GM12801 (cell line): Measurements from ENCODE around the gene GP1BA.

Experiments
- TF ChIP-seq, protein P1 (sequence below): IDR thresholded peaks from one replicate; pipeline ENCODE4 v1.5.1; 2011; ENCODE audit warnings: control low read depth; ENCODE audit not compliant: insufficient read length; ENCODE audit errors: extremely low read depth

The GP1BA gene

GRCh38 chr17:4970273-4970672 is 38.2 kb downstream of the GP1BA start:
- TF ChIP-seq, protein P1, sequence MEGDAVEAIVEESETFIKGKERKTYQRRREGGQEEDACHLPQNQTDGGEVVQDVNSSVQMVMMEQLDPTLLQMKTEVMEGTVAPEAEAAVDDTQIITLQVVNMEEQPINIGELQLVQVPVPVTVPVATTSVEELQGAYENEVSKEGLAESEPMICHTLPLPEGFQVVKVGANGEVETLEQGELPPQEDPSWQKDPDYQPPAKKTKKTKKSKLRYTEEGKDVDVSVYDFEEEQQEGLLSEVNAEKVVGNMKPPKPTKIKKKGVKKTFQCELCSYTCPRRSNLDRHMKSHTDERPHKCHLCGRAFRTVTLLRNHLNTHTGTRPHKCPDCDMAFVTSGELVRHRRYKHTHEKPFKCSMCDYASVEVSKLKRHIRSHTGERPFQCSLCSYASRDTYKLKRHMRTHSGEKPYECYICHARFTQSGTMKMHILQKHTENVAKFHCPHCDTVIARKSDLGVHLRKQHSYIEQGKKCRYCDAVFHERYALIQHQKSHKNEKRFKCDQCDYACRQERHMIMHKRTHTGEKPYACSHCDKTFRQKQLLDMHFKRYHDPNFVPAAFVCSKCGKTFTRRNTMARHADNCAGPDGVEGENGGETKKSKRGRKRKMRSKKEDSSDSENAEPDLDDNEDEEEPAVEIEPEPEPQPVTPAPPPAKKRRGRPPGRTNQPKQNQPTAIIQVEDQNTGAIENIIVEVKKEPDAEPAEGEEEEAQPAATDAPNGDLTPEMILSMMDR = no peak

DNA sequence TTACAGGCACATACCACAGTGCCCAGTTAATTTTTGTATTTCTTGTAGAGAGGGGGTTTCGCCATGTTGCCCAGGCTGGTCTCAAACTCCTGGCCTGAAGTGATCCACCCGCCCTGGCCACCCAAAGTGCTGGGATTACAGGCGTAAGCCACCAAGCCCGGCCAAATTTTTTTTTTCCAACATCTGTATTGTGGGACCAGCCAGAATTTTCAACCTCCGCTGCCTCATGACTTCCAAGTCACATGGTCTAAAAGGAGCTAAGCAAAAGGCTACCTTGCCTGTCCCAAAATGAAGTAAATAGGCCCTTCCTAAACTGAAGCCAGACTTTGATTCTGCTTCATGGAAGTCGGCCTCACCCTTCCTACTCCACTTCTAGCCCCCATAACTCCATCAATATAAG is 39.7 kb downstream of the GP1BA start:
- TF ChIP-seq, protein P1 = no peak

- TF ChIP-seq, protein P1 = no peak
Measured at GRCh38 chr17:4972322-4972721, 40.2 kb downstream of the GP1BA start.

- TF ChIP-seq, protein P1 = no peak
Measured at GRCh38 chr17:4972752-4973151, 40.7 kb downstream of the GP1BA start.

DNA sequence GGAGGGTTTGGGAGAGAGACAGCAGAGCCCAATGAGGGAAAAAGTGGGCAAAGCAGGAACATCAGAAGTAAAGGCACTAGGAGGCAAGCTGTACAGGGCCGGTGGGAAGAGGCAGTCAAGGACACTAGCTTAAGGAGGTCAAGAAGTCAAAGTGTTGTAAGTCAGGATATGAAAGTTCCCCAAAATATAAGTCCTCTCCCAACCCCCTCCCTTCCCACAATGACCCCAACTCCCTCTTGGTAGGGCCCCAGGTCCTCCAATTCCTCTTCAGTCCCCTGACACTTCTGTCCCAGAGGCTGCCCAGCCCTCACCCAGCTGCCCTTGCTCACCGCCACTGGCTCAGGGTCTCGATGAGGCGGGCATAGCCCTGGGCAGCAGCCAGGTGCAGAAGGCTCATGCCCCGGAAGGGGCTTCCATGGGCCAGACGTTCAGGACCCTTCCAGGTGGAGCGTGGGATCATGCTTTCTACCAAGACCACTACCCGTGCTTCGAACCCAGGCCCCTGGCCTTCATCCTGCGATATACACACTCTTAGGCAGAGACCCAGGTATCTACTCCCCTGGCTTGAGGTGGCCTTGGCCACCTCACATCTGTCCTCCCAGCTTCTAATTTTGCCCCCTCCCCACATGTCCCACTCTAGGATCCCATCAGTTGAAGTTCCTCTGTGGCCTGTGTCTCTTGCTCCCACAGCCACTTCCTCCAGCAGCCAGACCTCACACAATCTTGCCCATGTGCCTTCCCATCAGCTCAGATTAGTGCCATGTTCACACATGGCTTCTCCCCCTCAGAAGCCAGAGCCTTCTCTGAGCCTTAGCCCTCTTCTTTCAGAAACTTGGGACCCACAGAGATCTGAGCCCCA is 41.4 kb downstream of the GP1BA start:
- TF ChIP-seq, protein P1 = no peak

DNA sequence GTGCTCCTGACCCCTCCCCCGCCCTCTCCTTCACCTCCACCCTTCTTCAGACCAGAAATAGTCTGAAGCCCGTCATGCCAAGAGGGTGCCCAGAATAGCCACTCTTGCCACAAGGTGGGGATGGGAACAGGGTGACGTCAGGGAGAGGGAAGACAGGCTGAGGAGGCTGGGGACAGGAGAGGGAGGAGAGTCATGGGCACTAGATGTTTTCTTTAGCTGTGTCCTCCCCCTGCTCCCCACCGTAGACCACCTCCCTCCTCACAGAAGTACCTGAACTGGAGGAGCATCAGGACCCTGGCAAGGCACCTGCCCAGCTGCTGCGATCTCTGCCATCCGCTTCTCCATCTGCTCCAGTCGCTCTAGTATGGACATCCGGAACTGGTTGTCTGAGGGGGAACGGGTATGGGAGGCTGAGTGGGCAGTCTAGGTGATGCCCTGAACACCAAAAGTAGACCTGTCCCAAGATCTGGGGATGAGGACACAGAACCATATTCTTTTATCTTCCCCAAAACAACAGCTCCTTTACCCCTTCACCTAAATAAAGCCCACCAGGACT is 42.1 kb downstream of the GP1BA start:
- TF ChIP-seq, protein P1 = no peak

DNA sequence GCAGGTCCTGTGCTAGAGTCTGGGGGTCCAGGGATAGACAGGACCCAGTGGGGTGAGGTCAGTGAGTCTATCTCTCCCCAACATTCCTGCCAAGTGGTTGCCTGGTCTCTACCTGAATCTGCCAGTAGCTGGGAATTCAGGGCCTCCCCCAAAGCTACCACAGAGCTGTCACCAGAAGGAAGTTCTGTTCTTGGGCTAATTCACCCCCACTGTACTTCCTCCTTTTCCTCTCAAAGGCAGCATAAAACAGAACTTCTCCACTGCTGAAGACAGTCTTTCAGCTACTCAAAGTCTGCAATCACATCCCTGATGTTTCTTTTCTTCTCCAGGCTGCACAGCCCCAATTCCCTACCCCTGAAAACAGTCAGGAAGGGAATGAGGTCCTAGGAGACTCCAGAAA is 46.6 kb downstream of the GP1BA start:
- TF ChIP-seq, protein P1 = no peak
